ENCODE data around the gene RAB35.

GRCh38 chr12:120155072-120155471 lies 38.5 kb upstream of the RAB35 start:
- TF ChIP-seq CTCF (IDR thresholded peaks at IDR 0.05) (no peak), POLR2A (IDR thresholded peaks at IDR 0.05) (no peak)
